ENCODE results near the gene GTSF1L.

Gene GTSF1L

DNA sequence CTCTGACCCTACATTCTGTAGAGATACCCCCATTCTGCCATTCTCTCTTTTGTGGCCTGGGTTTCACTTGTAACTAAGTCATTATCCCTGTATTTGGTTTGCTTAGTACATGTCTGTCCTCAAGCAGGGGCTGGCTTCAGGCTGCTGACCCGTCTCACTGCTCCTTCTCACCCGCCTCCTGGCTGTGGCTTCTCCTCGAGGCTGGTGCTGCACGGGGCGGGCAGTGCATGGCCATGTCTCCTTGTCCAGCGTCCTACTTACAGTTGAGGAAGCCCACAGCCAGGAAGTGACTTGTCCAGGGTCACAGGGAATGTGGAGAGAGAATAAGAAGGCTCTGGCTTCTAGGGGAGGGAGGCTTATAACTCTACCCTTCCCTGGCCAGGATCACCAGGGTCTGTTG lies 11.3 kb downstream of the GTSF1L start:
- DNase-seq: no peak

DNA sequence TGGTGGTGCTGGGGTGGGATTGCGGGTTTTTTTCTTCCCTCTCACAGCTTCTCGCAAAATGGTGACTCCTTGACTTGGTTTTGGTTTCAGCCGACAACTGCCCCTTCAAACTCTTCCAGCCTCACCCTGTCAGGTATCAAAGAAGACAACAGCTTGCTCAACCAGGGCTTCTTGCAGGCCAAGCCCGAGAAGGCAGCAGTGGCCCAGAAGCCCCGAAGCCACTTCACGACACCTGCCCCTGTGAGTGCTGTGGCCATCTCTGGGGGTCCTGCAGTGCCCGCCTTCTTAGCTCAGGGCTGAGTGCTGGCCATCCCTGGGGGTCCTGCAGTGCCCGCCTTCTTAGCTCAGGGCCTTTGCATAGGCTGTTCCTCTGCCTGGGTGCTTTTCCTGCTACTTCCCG lies 11.8 kb downstream of the GTSF1L start:
- DNase-seq: no peak

DNA sequence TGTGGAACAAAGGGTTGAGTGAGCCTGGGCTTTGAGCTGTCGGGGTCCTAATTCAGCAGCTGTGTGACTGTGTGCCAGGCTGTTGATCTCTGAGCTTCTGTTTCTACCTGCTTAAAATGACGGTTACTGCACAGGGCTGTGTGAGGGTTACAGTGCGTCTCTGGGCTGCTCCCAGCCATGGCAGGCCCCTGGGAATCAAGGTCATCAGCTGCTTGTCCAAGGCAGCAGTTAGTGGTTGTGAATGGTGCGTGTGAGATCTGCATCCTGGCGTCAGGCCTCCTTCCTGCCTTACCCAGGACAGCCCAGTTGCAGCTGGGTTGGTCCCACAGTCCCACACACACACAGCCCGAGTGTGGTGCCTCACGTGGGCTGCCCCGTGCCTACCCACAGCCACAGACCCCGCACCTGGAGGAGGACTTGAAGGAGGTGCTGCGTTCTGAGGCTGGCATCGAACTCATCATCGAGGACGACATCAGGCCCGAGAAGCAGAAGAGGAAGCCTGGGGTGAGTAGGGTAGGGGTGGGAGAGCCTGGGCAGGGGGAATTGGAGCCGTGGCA lies 15.6 kb downstream of the GTSF1L start:
- DNase-seq: no peak

DNA sequence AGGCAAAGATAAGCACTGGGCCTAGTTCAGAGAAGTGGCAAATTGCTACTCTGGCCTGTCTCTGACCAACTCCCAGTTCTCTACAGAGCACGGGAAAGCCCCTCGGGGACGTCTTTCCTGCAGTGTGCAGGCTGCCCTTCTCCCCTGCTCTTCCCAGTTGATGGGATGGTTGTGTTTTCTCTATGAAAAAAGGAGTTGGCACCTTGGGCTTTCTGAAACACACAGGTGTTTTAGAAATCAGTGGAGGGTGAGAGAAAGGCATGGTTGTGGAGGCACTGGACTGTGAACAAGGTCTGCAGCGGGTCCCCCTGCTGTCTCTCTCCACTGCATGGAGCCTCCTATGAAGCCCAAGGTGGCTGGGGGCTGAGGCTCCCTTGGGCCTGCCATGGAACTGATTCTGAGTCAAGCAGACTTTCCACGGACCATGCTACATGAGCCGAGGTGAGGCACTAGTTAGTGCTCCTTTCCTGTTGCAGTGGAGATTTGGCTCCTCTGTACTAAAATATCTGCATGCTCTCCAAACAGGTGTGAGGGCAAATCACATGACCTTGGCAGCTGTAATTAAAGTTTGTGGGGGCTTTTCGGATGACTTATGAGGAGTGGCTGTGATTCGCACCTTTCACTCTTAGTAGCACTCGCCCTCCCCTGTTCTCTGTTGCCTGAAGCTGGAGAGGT lies 16.3 kb downstream of the GTSF1L start:
- no peak for DNase-seq

DNA sequence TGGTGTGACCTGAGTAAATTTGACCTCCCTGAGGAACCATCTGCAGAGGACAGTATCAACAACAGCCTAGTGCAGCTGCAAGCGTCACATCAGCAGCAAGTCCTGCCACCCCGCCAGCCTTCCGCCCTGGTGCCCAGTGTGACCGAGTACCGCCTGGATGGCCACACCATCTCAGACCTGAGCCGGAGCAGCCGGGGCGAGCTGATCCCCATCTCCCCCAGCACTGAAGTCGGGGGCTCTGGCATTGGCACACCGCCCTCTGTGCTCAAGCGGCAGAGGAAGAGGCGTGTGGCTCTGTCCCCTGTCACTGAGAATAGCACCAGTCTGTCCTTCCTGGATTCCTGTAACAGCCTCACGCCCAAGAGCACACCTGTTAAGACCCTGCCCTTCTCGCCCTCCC lies 24.3 kb downstream of the GTSF1L start:
- DNase-seq: no peak

DNA sequence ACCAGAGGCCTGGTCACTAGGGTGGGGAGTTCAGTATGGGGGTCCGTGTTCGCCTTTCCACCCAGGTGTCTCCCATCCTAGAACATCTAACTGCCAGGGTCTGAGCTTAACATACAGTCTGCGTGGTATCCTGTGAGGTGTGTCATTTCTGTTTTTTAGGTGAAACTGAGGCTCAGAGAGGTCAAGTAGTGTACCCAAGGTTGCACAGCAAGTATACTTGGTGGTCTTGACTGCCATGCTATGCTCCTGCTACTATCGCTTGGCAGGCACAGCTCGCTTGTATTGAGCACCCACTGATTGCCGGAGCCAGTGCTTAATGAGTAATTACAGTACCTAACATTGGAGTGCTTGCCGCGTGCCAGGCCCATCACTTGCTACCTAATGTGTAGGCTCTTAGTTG lies 26.2 kb downstream of the GTSF1L start:
- DNase-seq: no peak

DNA sequence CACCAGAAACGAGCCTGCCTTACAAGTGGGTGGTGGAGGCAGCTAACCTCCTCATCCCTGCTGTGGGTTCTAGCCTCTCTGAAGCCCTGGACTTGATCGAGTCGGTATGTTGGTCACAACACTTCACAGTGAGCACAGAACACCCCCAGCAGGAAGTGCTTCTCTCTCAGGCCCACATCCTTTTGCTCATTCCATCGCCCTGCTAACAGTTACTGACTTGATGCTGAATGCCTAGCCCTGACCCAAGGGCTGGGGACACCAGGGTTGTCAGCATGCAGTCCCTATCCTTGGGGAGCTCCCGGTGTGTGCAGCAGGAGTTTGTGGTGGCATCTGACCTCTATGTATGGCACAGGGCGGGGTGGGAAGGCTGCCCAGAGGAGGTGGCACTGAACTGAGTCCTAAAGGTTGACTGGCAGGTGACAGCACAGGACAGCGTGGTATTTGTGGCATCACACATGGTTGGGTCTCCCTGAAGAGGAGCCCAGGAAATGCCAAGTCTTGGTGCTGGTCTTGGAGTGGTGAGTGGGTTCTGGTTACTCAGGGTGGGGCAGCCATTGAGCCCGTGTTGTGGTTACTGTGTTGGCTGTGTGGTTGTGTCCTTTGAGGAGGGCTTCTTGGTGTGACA lies 26.7 kb downstream of the GTSF1L start:
- no peak for DNase-seq

DNA sequence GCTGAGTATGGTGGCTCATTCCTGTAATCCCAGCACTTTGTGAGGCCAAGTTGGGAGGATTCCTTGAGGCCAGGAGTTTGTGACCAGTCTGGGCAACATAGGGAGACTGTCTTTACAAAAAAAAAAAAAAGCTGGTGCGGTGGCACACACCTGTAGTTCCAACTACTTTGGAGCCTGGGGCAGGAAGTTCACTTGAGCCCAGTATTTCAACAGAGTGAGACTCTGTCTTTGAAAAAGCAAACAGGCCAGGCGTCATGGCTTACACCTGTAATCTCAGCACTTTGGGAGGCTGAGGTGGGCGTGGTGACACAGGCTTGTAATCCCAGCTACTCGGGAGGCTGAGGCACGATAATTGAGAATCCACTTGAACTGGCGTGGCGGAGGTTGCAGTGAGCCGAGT lies 31.2 kb downstream of the GTSF1L start:
- DNase-seq: no peak

DNA sequence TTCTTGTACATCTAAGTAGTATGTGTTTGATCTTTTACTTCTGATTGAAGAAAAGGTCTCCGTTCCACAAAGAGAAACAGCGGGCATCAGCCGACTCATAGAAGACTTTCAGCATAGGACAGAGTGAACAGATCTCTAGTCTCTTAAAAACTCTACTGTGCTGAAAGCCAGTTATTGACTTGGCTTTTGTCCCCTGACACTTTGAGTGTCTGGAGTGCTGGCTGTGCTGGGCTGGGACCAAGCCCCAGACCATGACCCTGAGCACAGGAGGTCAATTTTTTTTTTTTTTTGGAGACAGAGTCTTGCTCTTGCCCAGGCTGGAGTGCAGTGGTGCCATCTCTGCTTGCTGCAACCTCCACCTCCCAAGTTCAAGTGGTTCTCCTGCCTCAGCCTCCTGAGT lies 32.0 kb downstream of the GTSF1L start:
- no peak for DNase-seq

DNA sequence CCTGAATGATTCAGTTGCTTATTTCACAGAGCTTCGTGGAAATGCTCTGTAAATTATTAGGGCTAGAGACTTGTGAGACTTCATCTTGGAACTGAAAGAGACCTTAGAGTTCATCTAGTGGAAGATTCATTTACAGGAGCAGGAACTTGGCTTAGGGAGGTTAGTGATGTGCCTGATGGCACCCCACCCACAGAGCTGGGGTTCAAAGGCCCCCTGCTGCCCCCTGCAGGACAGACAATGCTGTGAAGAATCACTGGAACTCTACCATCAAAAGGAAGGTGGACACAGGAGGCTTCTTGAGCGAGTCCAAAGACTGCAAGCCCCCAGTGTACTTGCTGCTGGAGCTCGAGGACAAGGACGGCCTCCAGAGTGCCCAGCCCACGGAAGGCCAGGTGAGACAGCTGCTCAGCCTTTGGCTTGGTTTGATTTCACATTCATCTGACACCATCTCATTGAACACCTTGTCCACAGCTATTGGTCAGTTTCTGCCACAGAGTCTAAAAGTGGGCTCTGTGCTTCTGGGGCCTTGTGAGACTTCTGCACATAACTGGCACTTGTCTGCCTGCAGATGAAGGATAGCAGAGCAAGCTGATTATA lies 34.8 kb downstream of the GTSF1L start:
- peak; percentile 57 to 59 for DNase-seq

DNA sequence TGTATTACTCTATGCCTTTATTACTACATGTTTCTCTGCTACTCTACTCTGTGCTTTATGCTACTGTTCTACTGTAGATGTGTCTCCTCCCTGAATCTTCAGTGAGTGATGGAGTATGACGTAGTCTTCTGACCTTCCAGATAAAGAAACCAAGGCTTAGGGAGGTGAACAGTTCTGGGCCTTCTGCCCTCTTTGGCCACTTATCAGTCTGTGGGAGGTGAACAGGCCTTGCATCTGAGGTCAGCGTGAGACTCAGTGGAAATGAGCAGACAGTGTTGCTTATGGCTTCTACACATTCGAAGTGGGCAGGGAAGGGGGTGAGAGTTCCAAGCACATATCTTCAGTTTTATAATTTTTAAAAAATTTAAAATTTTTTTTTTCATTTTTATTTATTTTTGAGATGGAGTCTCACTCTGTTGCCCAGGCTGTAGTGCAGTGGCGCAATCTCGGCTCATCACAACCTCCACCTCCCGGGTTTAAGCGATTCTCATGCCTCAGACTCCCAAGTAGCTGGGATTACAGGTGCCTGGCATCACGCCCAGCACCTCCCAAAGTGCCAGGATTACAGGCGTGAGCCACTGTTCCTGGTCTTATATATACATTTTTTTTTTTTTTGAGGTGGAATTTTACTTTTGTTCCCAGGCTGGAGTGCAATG lies 35.7 kb downstream of the GTSF1L start:
- no peak for DNase-seq

DNA sequence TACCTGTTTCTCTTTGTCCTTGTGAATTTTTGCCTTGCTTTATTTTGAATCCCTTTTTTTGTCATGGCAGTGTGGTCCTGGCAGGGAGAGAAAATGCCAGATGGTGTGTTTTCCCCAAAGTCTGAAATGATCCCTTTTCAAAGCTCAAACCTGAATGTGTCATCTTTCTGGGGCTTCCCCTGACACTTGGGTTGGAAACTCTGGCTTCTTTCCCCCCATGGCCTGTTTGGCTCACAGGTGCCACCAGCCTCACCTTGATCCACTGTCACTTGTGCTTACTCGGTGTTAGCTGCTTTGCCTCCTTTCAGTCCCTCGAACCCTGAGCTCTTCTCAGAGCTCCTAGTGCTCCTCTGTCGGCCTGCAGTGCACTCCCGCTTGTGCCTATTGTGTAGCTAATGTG lies 37.6 kb downstream of the GTSF1L start:
- no peak for DNase-seq

DNA sequence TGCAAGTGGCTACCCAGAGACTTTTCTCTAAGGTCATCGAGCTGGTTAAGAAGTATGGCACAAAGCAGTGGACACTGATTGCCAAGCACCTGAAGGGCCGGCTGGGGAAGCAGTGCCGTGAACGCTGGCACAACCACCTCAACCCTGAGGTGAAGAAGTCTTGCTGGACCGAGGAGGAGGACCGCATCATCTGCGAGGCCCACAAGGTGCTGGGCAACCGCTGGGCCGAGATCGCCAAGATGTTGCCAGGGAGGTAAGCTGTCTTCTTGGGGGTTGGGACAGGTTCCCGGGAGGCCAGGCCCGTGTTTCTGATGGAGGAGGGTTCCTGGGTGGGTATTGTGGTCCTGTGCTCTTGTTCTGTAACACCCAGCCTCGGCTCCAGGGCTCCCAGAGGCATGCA lies 40.0 kb downstream of the GTSF1L start:
- DNase-seq: no peak

DNA sequence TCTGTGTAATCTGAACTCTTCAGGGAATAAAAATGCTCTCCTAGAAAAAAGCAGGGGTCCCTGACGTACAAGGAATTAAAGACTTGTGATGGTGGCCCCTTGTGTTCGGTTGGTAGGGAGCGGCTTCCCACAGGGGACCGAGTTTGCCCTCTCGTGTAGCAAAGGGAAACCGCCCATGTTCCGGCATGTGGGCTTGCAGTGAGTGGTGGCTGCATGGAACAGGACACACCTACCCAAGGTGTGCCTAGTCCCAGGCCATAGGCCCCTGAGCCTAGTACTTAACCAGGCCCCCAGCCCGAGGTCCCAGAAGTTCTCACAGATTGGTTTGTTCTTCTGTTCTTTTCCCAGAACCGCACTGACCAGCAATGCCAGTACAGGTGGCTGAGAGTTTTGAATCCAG lies 44.4 kb downstream of the GTSF1L start:
- DNase-seq: peak in 1 of 2 donors; percentile 7

DNA sequence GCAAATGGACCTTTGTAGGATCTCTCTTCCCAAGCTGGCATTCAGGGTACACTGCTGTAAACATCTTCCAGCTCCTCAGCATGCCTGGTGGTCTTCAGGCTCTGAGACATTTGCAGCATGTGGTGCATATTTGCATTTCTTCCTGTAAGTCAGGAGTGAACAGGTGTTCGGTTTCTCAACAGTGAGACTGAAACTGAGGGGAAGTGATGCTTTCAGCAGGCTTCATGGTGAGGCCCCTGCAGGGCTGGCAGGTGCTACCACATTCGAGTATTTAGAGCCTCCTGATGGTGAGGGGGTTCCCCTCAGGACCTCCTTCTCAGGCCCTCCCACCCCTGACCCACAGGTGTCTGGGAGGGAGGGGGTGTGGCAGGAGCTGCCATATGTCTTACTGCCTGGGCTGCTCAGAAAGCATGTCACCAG lies 44.8 kb downstream of the GTSF1L start:
- peak; percentile 30 to 86 for DNase-seq

DNA sequence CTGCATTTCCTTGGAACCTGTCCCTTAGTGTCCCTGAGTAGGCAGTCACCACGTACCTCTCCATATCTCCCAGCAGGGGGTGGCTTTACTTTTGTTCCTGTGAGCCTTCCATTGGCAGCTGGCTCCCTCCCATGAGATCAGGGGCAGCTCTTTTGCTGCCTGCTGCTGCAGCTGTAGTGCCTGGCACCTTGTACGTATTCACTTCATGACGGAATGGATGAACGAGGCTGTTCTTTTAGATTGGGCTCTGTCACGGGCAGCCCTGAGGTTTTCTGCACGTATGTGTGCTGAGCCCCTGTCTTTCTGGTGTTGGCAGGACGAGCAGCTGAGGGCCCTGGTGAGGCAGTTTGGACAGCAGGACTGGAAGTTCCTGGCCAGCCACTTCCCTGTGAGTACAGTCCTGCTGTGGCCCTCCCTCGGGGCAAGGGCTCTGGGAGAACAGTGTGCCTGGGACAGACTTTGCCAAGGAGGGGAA lies 45.3 kb downstream of the GTSF1L start:
- DNase-seq: peak in 1 of 2 donors; percentile 26

DNA sequence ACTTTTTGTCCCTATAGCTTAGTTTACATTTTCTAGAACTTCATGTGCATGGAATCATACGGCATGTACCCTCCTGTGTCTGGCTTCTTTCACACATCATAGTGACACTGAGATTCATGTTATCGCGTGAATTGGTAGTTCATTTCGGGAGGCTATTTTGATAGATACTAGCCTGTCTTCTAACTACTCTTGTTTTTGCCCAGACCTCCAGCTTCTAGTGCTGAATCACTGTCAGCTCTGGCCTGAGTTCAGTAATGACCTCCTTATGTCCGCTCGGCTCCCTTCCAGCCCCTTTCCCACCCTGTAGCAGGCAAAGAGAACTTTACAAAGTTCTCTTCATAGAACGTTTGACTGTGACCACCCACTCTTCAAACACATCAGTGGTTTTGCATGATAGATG lies 45.8 kb downstream of the GTSF1L start:
- no peak for DNase-seq

DNA sequence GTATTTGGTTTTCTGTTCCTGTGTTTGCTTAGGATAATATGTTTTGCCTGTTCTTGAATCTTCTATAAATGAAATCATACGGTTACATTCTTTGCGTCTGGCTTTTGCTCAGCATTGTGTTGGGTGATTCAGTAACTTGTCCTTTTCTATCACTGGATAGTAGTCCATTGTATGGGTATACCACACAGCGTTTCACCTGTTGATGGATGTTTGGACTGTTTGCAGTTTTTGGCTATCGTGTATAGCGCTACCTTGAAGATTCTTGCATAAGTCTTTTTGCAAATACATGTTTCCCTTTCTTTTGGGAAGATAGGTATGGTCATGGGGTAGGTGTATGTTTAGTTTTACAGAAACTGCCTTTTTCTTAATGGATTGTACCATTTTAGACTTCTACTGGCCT lies 50.4 kb downstream of the GTSF1L start:
- no peak for DNase-seq
